Adrenal gland (tissue), 5 donors: ENCODE results near the gene FIGNL2.

Experiments
- CTCF ChIP-seq, 6 experiments: fragments of 450-650 bp in 4 of 6; fragments of 200-600 bp in 2 of 6; sonication (generic) in 1 of 6; IDR thresholded peaks; 1 replicate in 5 of 6; 2 replicates in 1 of 6; pipeline versions ENCODE4 v1.5.1 to v1.8.0; 2016 to 2021; ENCODE audit warnings: antibody characterized with exemption in 6 of 6, mild to moderate bottlenecking in 2 of 6, moderate library complexity in 1 of 6
- POLR2A ChIP-seq, 2 donors: fragments of 450-650 bp; IDR thresholded peaks; one replicate each; pipeline ENCODE4 v1.6.1; 2017; ENCODE audit warnings: antibody characterized with exemption in 2 of 2, mild to moderate bottlenecking in 2 of 2, moderate library complexity in 1 of 2
- donor health status: DM: no; HTN: no; CAD: no.

GRCh38 chr12:51777973-51778372 is 70.5 kb downstream of the FIGNL2 start:
- TF ChIP-seq POLR2A (IDR thresholded peaks at IDR 0.05) (no peak), CTCF (IDR thresholded peaks at IDR 0.05) (no peak)
